Ascending aorta (tissue), 2 donors: ENCODE data around the gene CACNG5. TPM values are rescaled to one million over a fixed set of nuclear protein-coding genes. Genes with fewer than 3 reads are reported as not detected.

Experiments
- DNase-seq, 2 donors: peaks; one replicate each; pipeline ENCODE4 v3.0.0-alpha.2; 2019; ENCODE audit warnings: low spot score in 2 of 2
- H3K27ac ChIP-seq, 2 donors: fragments of 200-600 bp; sonication (generic); one replicate each; pipeline ENCODE4 v1.5.1; 2016 to 2017; ENCODE audit warnings: mild to moderate bottlenecking in 1 of 2
- H3K27me3 ChIP-seq: fragments of 200-600 bp; sonication (generic); one replicate; pipeline ENCODE4 v1.5.1; 2017
- H3K36me3 ChIP-seq, 2 donors: fragments of 200-600 bp; sonication (generic); one replicate each; pipeline ENCODE4 v1.5.1; 2016
- H3K4me1 ChIP-seq, 2 donors: fragments of 200-600 bp; sonication (generic); one replicate each; pipeline ENCODE4 v1.5.1; 2016 to 2017; ENCODE audit warnings: mild to moderate bottlenecking in 1 of 2
- H3K4me3 ChIP-seq, 2 donors: fragments of 200-600 bp; sonication (generic); one replicate each; pipeline ENCODE4 v1.5.1; 2016 to 2017; ENCODE audit warnings: mild to moderate bottlenecking in 1 of 2
- H3K9me3 ChIP-seq, 2 donors: fragments of 200-600 bp; sonication (generic); one replicate each; pipeline ENCODE4 v1.5.1; 2016
- intact Hi-C: fragments of 100-400 bp; cut with DNase I; formaldehyde crosslinking; loops from one replicate; pipeline ENCODE4 v1.15.1; 2023
- total RNA-seq: library from RNA; depleted of rRNA; stranded (reverse); fragments of >200 nt; gene quantifications from one replicate; pipeline ENCODE4 v1.1.0, GENCODE V29; 2016
- TF ChIP-seq, protein P1 (sequence below), 3 experiments: fragments of 200-600 bp in 2 of 3; fragments of 450-650 bp in 1 of 3; sonication (generic) in 2 of 3; IDR thresholded peaks; one replicate each; pipeline ENCODE4 v1.5.1; 2016 to 2019; ENCODE audit warnings: antibody characterized with exemption in 3 of 3, mild to moderate bottlenecking in 1 of 3, moderate library complexity in 1 of 3

Gene CACNG5, protein sequence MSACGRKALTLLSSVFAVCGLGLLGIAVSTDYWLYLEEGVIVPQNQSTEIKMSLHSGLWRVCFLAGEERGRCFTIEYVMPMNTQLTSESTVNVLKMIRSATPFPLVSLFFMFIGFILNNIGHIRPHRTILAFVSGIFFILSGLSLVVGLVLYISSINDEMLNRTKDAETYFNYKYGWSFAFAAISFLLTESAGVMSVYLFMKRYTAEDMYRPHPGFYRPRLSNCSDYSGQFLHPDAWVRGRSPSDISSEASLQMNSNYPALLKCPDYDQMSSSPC
- total RNA-seq = not detected

DNA sequence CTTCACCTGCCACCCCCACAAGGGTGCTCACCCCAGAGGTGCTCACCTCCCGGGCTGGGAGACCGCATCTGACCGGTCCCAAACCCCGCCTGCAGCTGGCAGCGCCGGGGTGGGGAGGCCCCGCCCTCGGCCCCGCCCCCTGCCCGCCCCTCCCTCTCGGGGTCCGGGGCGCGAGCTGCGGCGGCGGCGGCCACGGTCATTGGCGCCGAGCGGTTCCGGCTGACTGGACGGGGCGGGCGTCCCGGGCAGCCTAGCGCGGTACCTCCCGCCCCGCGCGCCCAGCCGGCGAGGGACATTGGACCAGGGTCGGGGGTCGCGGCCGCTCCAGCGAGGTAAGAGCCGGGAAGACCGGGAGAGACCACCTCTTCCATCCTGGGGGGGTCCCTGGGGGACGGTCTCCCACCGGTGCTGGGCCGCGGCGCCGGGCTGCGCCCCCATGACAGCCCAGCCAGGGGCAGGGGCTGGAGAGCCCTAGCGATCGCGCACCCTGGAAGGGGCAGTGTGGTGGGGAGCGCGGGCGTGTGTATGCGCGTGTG, at the start of gene CACNG5:
CACNG5 (plus strand) TSS at position 199 of the 536 bp plus-strand sequence. CDS start 42,216 bp downstream, outside the sequence.
- intact Hi-C loops = no loop called here
- TF ChIP-seq, protein P1, sequence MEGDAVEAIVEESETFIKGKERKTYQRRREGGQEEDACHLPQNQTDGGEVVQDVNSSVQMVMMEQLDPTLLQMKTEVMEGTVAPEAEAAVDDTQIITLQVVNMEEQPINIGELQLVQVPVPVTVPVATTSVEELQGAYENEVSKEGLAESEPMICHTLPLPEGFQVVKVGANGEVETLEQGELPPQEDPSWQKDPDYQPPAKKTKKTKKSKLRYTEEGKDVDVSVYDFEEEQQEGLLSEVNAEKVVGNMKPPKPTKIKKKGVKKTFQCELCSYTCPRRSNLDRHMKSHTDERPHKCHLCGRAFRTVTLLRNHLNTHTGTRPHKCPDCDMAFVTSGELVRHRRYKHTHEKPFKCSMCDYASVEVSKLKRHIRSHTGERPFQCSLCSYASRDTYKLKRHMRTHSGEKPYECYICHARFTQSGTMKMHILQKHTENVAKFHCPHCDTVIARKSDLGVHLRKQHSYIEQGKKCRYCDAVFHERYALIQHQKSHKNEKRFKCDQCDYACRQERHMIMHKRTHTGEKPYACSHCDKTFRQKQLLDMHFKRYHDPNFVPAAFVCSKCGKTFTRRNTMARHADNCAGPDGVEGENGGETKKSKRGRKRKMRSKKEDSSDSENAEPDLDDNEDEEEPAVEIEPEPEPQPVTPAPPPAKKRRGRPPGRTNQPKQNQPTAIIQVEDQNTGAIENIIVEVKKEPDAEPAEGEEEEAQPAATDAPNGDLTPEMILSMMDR (IDR thresholded peaks at IDR 0.05) = no peak
- Histone ChIP-seq H3K27ac (no peak within 1 kb of the TSS), H3K27me3 (no peaks in the 10 kb centered on the region), H3K4me1 (no peaks in the 10 kb centered on the region), H3K4me3 (no peak within 1 kb of the TSS), H3K36me3 (no peaks in the 10 kb centered on the region), H3K9me3 (no peaks in the 10 kb centered on the region)
- no peak for DNase-seq

DNA sequence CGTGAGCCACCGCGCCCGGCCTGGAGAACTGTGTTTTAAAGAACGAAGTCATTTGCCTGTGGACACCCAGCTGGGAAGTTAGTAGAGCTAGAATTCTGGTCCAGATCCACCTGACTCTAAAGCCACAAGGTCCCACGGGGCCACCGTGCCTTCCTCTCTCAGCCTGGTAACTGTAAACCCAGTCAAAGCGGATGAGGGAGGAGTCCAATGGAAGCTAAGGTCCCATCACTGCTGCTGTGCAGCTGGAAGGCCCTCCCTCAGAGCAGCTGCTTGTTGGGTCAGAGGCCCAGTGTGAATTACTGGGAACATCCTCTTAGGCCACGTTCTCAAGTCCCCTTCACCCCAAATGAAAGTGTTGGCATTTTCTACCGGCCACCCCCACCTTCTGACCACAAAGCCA, 48.8 kb upstream of the CACNG5 start:
- intact Hi-C loops = no loop called here
- Histone ChIP-seq H3K27me3 (no peaks in the 10 kb centered on the region), H3K27ac (no peak overlapping the region), H3K36me3 (no peaks in the 10 kb centered on the region), H3K4me3 (no peak overlapping the region), H3K4me1 (no peaks in the 10 kb centered on the region), H3K9me3 (no peaks in the 10 kb centered on the region)
- no peak for DNase-seq
- TF ChIP-seq, protein P1 (IDR thresholded peaks at IDR 0.05) = no peak

DNA sequence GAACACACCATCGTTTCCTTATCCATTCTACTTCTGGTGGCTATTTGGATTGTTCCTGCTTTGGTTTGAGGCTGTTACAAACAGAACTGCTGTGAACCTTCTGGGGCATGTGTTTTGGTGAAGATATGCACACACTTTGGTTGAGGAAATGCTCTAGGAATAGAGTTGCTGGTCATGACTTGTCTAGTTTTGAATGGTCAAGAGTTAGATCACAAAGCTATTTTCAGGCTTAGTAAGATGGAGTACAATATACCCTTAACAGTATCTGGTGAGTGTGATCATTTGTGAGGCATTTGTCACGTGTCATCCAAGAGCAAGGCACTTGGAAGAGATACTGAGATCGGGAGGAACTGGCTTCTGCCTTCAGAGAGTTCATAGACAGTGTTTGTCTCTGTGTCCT, 47.0 kb upstream of the CACNG5 start:
- H3K27me3 ChIP-seq = no peaks in the 10 kb centered on the region
- TF ChIP-seq, protein P1 (IDR thresholded peaks at IDR 0.05) = no peak
- no peak overlapping the region for H3K4me3 ChIP-seq
- H3K27ac ChIP-seq = no peak overlapping the region
- no peak for DNase-seq
- no peaks in the 10 kb centered on the region for H3K9me3 ChIP-seq
- H3K36me3 ChIP-seq = no peaks in the 10 kb centered on the region
- H3K4me1 ChIP-seq = no peaks in the 10 kb centered on the region
- intact Hi-C loops = no loop called here

DNA sequence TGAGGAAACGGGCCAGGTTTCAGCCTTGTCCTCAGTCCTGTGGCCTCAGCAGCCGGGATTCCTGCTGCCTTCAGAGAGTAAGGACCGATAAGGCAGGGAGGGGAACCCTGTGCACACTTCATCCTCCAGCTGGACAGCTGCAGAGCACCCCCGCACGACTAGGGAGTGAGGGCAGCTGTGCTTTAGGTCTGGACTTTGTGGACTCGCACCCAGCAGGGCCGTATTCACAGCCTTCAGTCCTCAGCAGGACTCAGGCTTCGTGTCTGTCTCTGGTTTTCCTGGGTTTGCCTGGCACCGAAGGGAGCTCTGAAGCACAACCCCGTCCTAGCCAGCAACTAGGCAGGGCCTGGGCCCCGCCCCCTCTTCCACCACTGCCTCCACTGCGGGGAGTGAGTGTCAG, 45.8 kb upstream of the CACNG5 start:
- Histone ChIP-seq H3K4me3 (no peak overlapping the region), H3K27me3 (no peaks in the 10 kb centered on the region), H3K36me3 (no peaks in the 10 kb centered on the region), H3K9me3 (no peaks in the 10 kb centered on the region), H3K4me1 (no peaks in the 10 kb centered on the region), H3K27ac (no peak overlapping the region)
- intact Hi-C loops = no loop called here
- TF ChIP-seq, protein P1 (IDR thresholded peaks at IDR 0.05) = no peak
- DNase-seq = no peak

DNA sequence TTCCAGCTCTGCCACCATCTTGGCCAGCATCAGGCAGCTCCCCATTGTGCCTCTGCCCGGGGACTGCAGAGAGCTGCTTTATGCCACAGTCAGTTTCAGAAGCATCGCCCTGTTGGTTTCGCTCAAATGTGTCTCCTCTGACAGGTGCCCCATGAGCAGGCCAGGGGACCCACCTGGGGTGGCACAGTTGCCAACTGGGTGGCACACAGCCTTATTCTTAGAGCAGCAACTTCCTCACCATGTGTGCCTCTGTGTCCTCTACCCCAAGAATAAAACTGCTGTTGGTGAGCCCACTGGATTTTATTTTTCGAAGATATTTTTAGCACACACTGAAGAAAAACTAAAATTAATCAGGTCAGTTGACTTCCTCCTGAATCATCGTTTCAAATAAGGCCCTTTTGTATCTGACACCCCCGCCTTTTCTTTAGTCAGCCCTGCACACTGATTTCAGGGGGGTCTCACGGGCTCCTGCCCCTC, 44.9 kb upstream of the CACNG5 start:
- no peaks in the 10 kb centered on the region for H3K9me3 ChIP-seq
- intact Hi-C loops = no loop called here
- H3K27ac ChIP-seq = no peak overlapping the region
- H3K27me3 ChIP-seq = no peaks in the 10 kb centered on the region
- H3K36me3 ChIP-seq = no peaks in the 10 kb centered on the region
- H3K4me3 ChIP-seq = no peak overlapping the region
- H3K4me1 ChIP-seq = no peaks in the 10 kb centered on the region
- DNase-seq = no peak
- TF ChIP-seq, protein P1 (IDR thresholded peaks at IDR 0.05) = no peak
